ENCODE measurements around the gene HK3.

The HK3 gene

DNA sequence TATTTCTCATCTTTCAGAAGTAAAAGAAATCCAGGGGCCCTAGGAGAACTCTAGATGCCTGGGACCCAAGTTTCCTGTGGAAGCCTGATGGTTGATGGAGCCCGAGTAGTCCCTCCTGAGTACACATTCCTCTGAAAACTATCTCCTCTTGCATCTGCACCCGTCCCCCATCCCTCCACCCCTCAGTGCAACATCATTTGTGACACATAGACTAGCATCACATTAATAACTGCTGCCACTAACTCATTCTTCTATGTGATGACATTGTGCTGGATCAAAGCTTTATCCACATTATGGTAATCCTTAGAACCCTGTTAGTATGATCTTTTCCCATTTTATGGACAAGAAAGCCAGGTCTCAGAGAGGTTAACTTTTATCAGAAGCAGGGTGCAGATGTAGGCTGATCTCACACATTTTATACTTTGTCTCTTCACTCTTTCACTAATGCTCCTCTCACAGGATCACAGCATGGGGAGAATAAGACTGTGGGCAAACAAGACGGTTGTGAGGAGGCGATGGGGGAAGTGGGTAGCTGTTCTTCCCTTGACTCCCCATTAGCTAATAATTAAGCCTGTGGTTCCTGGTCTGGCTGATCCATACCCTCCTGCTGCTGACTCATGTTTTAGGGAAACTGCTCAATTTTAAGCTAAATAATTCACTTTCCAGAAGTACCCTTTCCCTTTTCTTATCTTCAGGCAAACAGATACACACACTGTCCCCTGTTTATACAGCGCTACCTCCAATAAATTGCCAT is 3.9 kb upstream of the HK3 start:
- H3K27ac ChIP-seq, result no peak overlapping the region
- TF ChIP-seq ZFX (IDR thresholded peaks at IDR 0.05), result no peak
- TF ChIP-seq, protein P1, sequence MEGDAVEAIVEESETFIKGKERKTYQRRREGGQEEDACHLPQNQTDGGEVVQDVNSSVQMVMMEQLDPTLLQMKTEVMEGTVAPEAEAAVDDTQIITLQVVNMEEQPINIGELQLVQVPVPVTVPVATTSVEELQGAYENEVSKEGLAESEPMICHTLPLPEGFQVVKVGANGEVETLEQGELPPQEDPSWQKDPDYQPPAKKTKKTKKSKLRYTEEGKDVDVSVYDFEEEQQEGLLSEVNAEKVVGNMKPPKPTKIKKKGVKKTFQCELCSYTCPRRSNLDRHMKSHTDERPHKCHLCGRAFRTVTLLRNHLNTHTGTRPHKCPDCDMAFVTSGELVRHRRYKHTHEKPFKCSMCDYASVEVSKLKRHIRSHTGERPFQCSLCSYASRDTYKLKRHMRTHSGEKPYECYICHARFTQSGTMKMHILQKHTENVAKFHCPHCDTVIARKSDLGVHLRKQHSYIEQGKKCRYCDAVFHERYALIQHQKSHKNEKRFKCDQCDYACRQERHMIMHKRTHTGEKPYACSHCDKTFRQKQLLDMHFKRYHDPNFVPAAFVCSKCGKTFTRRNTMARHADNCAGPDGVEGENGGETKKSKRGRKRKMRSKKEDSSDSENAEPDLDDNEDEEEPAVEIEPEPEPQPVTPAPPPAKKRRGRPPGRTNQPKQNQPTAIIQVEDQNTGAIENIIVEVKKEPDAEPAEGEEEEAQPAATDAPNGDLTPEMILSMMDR (conservative IDR thresholded peaks at IDR 0.05), result no peak

DNA sequence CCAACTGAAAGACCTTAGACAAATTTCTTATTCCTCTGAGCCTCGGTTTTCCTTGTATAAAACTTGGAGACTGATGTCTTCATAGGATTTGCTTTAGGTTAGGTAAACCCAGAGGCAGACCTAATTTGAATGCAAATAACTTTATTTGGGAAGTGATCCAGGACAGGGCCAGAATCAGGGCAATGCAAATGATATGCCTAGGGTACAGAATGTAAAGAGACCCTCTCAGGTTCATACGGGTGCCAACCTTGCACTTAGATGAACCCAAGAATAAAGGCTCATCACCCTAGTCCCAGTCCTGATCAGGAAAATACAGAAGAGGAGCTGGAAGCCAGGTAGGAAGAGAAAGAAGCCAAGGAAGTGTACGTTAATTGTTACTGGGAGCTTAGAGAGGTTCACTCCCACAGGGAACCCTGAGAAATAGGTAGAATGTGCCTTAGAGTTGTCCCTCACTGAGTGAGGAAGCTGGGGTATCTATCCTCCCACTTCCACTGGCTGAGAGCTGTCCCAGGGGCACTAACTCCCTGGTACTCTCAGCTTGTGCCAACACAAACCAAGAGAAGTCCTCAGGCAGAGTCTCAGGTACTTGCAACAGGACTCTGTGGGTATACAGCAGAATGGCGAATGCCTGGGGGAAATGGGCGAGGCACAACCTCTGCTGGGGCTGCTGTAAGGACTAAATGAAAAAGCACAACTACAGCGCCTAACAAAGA is 3.1 kb upstream of the HK3 start:
- TF ChIP-seq ZFX (IDR thresholded peaks at IDR 0.05), result no peak
- TF ChIP-seq, protein P1 (conservative IDR thresholded peaks at IDR 0.05), result no peak
- no peak overlapping the region for H3K27ac ChIP-seq

DNA sequence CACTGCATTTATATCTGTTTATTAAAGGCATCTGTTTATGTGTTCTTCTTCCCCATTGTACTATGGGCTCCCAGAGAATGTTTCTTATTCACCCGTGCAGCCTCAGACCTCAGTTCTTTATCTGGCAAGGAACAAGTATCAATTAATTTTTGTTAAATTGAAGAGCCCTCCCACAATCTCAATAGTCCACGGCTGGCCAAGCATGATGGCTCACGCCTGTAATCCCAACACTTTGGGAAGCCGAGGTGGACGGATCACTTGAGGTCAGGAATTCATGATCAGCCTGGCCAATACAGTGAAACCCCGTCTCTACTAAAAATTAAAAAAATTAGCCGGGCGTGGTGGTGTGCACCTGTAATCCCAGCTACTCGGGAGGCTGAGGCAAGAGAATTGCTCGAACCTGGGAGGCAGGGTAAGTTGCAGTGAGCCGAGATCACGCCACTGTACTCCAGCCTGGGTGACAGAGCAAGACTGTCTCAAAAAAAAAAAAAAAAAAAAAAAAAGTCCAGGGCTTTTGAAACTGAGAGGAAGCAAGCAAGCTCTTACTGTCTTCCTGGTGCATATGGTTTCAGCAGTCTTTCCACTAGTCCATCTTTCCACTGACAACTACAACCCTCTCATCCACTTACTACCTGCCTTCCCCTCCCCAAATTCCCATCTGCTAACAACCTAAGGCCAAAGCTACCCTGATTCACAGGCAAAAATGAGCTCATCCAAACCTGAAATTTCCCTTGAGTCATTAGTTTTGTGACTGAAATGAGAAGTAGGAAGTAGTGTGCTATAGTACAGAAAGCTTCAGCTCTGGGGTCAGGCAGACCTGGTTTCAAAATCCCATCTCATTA is 2.3 kb upstream of the HK3 start:
- TF ChIP-seq, protein P1 (conservative IDR thresholded peaks at IDR 0.05), result no peak
- TF ChIP-seq ZFX (IDR thresholded peaks at IDR 0.05), result no peak
- no peak overlapping the region for H3K27ac ChIP-seq

DNA sequence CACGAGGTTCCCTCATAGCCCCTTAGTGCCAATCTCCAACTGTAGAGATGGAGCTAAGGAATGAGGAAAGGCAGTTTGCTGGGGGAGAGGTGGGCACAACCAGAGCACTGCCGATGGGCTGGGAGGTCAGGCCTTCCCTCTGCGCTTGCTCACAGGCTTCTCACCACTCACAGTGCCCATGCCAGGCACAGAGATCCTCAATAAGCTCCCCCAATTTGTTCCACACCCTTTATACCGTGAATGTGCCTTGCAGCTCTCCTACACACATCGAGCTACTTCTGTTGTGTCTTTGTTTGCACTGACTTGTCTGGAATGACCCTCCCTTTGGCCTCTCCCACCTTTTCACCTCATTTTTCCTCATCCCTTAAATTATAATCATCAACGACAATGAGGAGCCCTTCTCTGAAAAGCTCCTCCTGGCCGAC is 1.6 kb upstream of the HK3 start:
- TF ChIP-seq ZFX (IDR thresholded peaks at IDR 0.05), result no peak
- TF ChIP-seq, protein P1 (conservative IDR thresholded peaks at IDR 0.05), result no peak
- H3K27ac ChIP-seq, result no peak overlapping the region

DNA sequence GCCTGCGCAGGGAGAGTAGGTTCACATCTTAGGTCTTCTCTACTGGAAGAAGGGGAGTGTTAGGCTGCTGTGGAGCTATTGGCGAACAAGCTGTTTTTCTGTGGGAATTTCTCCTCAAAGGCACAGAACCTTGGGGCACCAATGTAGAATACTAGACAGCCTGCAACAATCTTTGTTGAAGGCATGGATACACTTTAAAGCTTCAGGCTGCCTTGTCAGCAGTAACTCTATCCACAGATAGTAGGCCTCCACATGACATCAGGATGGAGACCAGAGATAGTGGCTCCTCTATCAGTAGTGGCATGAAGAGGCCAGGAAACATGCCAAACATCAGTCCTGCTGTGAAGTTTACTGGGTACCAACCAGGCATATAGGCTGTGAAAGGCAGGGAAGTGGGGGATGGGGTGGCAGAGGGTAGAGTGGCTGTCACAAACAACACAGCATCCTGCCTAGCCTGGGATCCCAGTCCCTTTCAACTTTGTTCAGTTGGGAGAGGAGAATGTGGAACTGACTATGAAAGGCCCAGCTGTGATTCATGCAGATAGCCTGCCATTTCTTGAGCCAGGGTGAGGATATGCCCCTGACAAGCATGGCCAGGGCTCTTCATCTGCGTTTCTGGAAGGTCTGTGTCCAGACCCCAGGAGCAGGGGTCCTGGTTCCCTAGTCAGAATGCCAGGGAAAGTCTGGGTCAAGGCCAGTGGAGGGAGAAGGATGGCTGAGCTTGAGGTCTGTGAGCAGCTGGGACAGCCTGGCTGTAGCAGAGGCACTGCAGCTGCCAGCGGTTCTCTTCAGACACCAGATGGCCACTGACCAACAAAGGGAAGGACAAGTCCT is 1.0 kb upstream of the HK3 start:
- H3K27ac ChIP-seq, result no peak overlapping the region
- TF ChIP-seq, protein P1 (conservative IDR thresholded peaks at IDR 0.05), result no peak
- TF ChIP-seq ZFX (IDR thresholded peaks at IDR 0.05), result no peak

DNA sequence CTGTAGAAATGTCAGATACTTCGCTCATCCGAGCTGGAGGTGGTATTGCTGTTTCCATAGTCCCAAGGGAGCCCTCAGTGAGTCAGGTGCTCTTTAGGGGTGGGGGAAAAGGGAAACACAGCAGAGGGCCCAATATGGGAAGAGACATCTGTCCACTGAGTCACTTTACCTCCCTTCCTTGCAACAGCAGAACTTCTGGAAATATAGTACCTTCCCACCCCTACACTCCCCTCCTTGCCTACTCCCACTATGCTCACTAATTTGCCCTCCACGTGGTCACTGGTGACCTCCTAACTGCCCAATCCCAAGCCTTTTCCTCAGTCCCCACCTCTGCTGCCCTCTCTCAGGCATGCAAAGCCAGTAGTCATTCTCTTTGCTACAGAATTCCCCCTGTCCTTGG is 1.9 kb downstream of the HK3 start:
- TF ChIP-seq, protein P1 (conservative IDR thresholded peaks at IDR 0.05), result no peak
- TF ChIP-seq ZFX (IDR thresholded peaks at IDR 0.05), result 0 out of 2 replicates have a peak, but pooled peaks have one; percentile 7
- no peak overlapping the region for H3K27ac ChIP-seq

Data from C4-2B (cell line).